Tibial nerve (tissue), 4 donors: ENCODE measurements around the gene ZCCHC2. TPM values are rescaled to one million over a fixed set of nuclear protein-coding genes. Genes with fewer than 3 reads are reported as not detected.

Source experiments
- DNase-seq, 2 donors: peaks; one replicate each; pipeline ENCODE4 v3.0.0-alpha.2; 2019; ENCODE audit warnings: low spot score in 2 of 2
- H3K27ac ChIP-seq, 4 donors: fragments of 200-600 bp; sonication (generic) in 3 of 4; one replicate each; pipeline ENCODE4 v1.5.1; 2017 to 2019; ENCODE audit warnings: mild to moderate bottlenecking in 1 of 4
- H3K27me3 ChIP-seq, 2 donors: fragments of 200-600 bp; sonication (generic) in 1 of 2; one replicate each; pipeline versions ENCODE4 v1.5.1 to v1.6.0; 2017 to 2019
- H3K36me3 ChIP-seq, 3 donors: fragments of 200-600 bp; sonication (generic); one replicate each; pipeline ENCODE4 v1.5.1; 2018 to 2019
- H3K4me1 ChIP-seq, 4 donors: fragments of 200-600 bp; sonication (generic) in 3 of 4; one replicate each; pipeline ENCODE4 v1.5.1; 2017 to 2019
- H3K4me3 ChIP-seq, 4 donors: fragments of 200-600 bp; sonication (generic) in 3 of 4; one replicate each; pipeline ENCODE4 v1.5.1; 2017 to 2019; ENCODE audit warnings: mild to moderate bottlenecking in 1 of 4, moderate library complexity in 1 of 4
- H3K9me3 ChIP-seq, 4 donors: fragments of 200-600 bp; sonication (generic) in 3 of 4; one replicate each; pipeline ENCODE4 v1.5.1; 2017 to 2019
- CTCF ChIP-seq, 5 experiments: fragments of 200-600 bp in 3 of 5; fragments of 450-650 bp in 2 of 5; sonication (generic) in 3 of 5; IDR thresholded peaks; one replicate each; pipeline ENCODE4 v1.5.1; 2016 to 2019; ENCODE audit warnings: antibody characterized with exemption in 5 of 5, mild to moderate bottlenecking in 3 of 5, moderate library complexity in 2 of 5
- EP300 ChIP-seq, 2 donors: sonication (generic); formaldehyde crosslinking; IDR thresholded peaks; one replicate each; pipeline ENCODE4 v1.6.1; 2017; ENCODE audit warnings: antibody characterized with exemption in 2 of 2, mild to moderate bottlenecking in 1 of 2
- POLR2A ChIP-seq, 2 donors: fragments of 450-650 bp; IDR thresholded peaks; one replicate each; pipeline ENCODE4 v1.6.1; 2017; ENCODE audit warnings: antibody characterized with exemption in 2 of 2, mild to moderate bottlenecking in 2 of 2, moderate library complexity in 2 of 2
- WGBS, 2 donors: methylation state at CpG; one replicate each; pipeline ENCODE4 v1.1.5; 2018; 5-methylcytosine and 5-hydroxymethylcytosine counted together
- total RNA-seq, 4 donors: library from RNA; depleted of rRNA; stranded (reverse); fragments of >200 nt; gene quantifications; one replicate each; pipeline ENCODE4 v1.1.0, GENCODE V29; 2016

The ZCCHC2 gene
- total RNA-seq, 4 donors from 2014 or later, result 32.4 to 49.4 (median 38.4) TPM

DNA sequence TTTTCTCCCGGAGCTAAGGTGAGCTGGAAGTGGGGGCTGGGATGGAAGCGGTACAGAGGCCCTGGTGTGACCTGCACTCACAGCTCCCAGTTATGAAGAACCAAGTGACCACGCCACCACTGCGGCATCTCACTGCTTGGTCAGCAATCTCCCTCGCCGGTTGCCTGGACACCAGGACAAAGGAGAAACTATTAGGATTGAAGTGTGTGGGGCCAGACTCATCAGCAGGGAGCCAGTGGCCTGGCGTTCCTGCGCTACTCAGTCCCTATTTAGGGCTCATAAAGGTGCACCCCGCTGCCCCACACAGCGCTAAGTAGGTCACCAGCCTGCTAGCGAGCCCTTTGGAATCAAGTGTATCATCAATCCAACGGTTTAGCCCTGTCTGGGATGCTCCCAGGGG lies 82.9 kb downstream of the ZCCHC2 start:
- Histone ChIP-seq H3K27me3 (peaks cover 0 to 13% of the 10 kb centered on the region in 2 donors), H3K9me3 (peaks cover 0 to 3% (median 0%) of the 10 kb centered on the region in 4 donors), H3K4me1 (peaks cover 0 to 5% (median 0%) of the 10 kb centered on the region in 4 donors), H3K27ac (no peak overlapping the region), H3K36me3 (no peaks in the 10 kb centered on the region), H3K4me3 (no peak overlapping the region)
- TF ChIP-seq POLR2A (IDR thresholded peaks at IDR 0.05), result no peak
- no peak for TF ChIP-seq CTCF (IDR thresholded peaks at IDR 0.05)
- TF ChIP-seq EP300 (IDR thresholded peaks at IDR 0.05), result no peak
- WGBS, 2 donors, result 64 to 66% methylated on average over 9 to 10 of the region's 12 CpGs
- no peak for DNase-seq

- no peak for DNase-seq
- no peak for TF ChIP-seq EP300 (IDR thresholded peaks at IDR 0.05)
- TF ChIP-seq CTCF (IDR thresholded peaks at IDR 0.05), result no peak
- TF ChIP-seq POLR2A (IDR thresholded peaks at IDR 0.05), result no peak
- WGBS, 2 donors, result 81 to 83% methylated on average over 3 of the region's 3 CpGs
- no peaks in the 10 kb centered on the region for H3K36me3 ChIP-seq
- peaks cover 0 to 9% (median 0%) of the 10 kb centered on the region in 4 donors for H3K4me1 ChIP-seq
- H3K27ac ChIP-seq, result no peak overlapping the region
- H3K27me3 ChIP-seq, result peaks cover 0 to 15% of the 10 kb centered on the region in 2 donors
- H3K4me3 ChIP-seq, result no peak overlapping the region
- peaks cover 0 to 3% (median 0%) of the 10 kb centered on the region in 4 donors for H3K9me3 ChIP-seq
These were observed 83.3 kb downstream of the ZCCHC2 start for GRCh38 chr18:62606106-62606505.

DNA sequence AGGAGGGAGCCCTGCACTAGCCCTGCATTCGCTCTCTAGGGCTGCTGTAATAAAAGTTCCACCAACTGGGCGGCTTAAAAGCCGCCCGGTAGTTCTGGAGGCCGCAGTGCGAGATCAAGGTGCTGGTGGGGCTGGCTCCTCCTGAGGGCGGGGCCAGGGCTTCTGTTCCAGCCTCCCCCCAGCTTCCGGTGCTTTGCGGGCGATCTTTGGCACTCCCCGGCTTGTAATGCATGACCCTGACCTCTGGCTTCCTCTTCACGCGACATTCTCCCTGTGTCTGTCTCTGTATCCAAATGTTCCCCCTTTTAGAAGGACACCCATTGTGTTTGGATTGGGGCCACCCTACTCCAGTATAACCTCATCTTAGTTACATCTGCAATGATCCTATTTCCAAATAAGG lies 84.5 kb downstream of the ZCCHC2 start:
- H3K4me1 ChIP-seq, result peaks cover 0 to 21% (median 0%) of the 10 kb centered on the region in 4 donors
- no peak overlapping the region for H3K4me3 ChIP-seq
- TF ChIP-seq POLR2A (IDR thresholded peaks at IDR 0.05) (no peak), EP300 (IDR thresholded peaks at IDR 0.05) (no peak), CTCF (IDR thresholded peaks at IDR 0.05) (no peak)
- peaks cover 0 to 3% (median 0%) of the 10 kb centered on the region in 4 donors for H3K9me3 ChIP-seq
- no peak overlapping the region for H3K27ac ChIP-seq
- H3K27me3 ChIP-seq, result peaks cover 0 to 22% of the 10 kb centered on the region in 2 donors
- H3K36me3 ChIP-seq, result no peaks in the 10 kb centered on the region
- no peak for DNase-seq
- WGBS, 2 donors, result 72% methylated on average over 13 of the region's 13 CpGs

DNA sequence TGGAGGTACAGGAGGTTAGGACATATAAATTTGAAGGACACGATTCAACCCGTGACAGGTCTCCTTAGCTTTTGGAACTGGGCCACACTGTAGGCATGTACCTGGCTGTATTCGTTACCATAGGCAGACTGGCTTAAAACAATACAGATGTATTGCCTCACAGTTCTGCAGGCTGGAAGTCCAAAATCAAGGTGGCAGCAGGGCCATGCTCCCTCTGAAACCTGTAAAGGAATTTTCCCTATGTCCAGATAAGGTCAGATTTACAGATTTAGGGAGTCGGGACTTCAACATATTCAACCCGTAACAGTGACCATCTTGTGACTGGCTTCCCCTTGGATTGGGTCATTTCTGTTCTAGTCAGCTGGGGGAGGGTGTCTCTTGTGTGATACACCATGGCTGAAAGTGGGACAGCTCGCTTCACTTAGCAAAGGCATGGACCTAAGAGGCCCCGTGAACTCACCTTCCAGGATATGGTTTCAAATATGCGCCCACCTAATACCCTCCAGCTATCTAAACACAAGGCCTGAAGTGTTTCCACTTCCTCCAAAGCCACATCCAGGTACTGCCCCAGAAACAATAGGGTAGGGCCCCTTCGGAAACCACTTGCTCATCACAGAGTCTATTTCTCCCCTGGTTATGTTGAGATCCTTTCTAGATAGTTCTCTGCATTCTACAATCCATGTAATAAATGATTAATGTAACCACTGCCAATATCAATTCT lies 85.0 kb downstream of the ZCCHC2 start:
- no peak overlapping the region for H3K4me3 ChIP-seq
- no peak for DNase-seq
- H3K36me3 ChIP-seq, result no peaks in the 10 kb centered on the region
- no peak overlapping the region for H3K27ac ChIP-seq
- peaks cover 0 to 22% (median 0%) of the 10 kb centered on the region in 4 donors for H3K4me1 ChIP-seq
- peaks cover 0 to 3% (median 0%) of the 10 kb centered on the region in 4 donors for H3K9me3 ChIP-seq
- peaks cover 0 to 24% of the 10 kb centered on the region in 2 donors for H3K27me3 ChIP-seq
- 92 to 97% methylated on average over 9 of the region's 9 CpGs for WGBS, 2 donors
- TF ChIP-seq POLR2A (IDR thresholded peaks at IDR 0.05) (no peak), EP300 (IDR thresholded peaks at IDR 0.05) (no peak), CTCF (IDR thresholded peaks at IDR 0.05) (no peak)

GRCh38 chr18:62609764-62610163 lies 86.9 kb downstream of the ZCCHC2 start:
- DNase-seq, result no peak
- H3K27me3 ChIP-seq, result peaks cover 0 to 20% of the 10 kb centered on the region in 2 donors
- 84 to 86% methylated on average over 2 of the region's 2 CpGs for WGBS, 2 donors
- H3K9me3 ChIP-seq, result peaks cover 0 to 3% (median 0%) of the 10 kb centered on the region in 4 donors
- peaks cover 0 to 22% (median 0%) of the 10 kb centered on the region in 4 donors for H3K4me1 ChIP-seq
- H3K4me3 ChIP-seq, result no peak overlapping the region
- no peaks in the 10 kb centered on the region for H3K36me3 ChIP-seq
- H3K27ac ChIP-seq, result no peak overlapping the region
- TF ChIP-seq POLR2A (IDR thresholded peaks at IDR 0.05) (no peak), EP300 (IDR thresholded peaks at IDR 0.05) (no peak), CTCF (IDR thresholded peaks at IDR 0.05) (no peak)
